Thoracic aorta (tissue), 2 donors: ENCODE measurements around the gene CHMP6. TPM values are rescaled to one million over a fixed set of nuclear protein-coding genes. Genes with fewer than 3 reads are reported as not detected.
A peak's percentile ranks its signal among the peaks of the same experiment; 100 is the strongest.

Source experiments
- ATAC-seq: fragments of 150-250 bp; one replicate; pipeline ENCODE4 v1.8.0; 2017; ENCODE audit warnings: low read depth; ENCODE audit not compliant: insufficient number of reproducible peaks, low FRiP score
- DNase-seq: peaks from one replicate; pipeline ENCODE4 v3.0.0-alpha.2; 2020; ENCODE audit warnings: low spot score
- H3K27ac ChIP-seq, 2 donors: fragments of 200-600 bp; sonication (generic); 1 replicate in 1 of 2; 2 replicates in 1 of 2; pipeline ENCODE4 v1.5.1; 2016; ENCODE audit warnings: mild to moderate bottlenecking in 2 of 2, moderate library complexity in 2 of 2
- H3K27me3 ChIP-seq: fragments of 200-600 bp; sonication (generic); replicated peaks from 2 replicates; pipeline ENCODE4 v1.6.0; 2016; ENCODE audit warnings: mild to moderate bottlenecking; ENCODE audit not compliant: insufficient read depth
- H3K36me3 ChIP-seq: fragments of 200-600 bp; sonication (generic); one replicate; pipeline ENCODE4 v1.5.1; 2016
- H3K4me1 ChIP-seq, 2 donors: fragments of 200-600 bp; sonication (generic); 1 replicate in 1 of 2; 2 replicates in 1 of 2; pipeline versions ENCODE4 v1.5.1 to v1.6.0; 2016; ENCODE audit warnings: low read depth in 2 of 2, mild to moderate bottlenecking in 1 of 2; ENCODE audit not compliant: control insufficient read depth in 1 of 2
- H3K4me3 ChIP-seq: fragments of 200-600 bp; sonication (generic); 2 replicates; pipeline ENCODE4 v1.5.1; 2016; ENCODE audit warnings: mild to moderate bottlenecking
- H3K9me3 ChIP-seq: fragments of 200-600 bp; sonication (generic); 2 replicates; pipeline ENCODE4 v1.5.1; 2016
- CTCF ChIP-seq: fragments of 200-600 bp; sonication (generic); IDR thresholded peaks from one replicate; pipeline ENCODE4 v1.5.1; 2019; ENCODE audit warnings: antibody characterized with exemption
- total RNA-seq, 2 donors: library from RNA; depleted of rRNA; stranded (reverse); fragments of >200 nt; gene quantifications; one replicate each; pipeline versions ENCODE4 v1.1.0 to v1.2.3, GENCODE V29; 2016

CHMP6 gene
- total RNA-seq, 2 donors from 2014 or later: 20.2 to 38.0 TPM

- no peaks in the 10 kb centered on the region for H3K27me3 ChIP-seq
- H3K9me3 ChIP-seq: no peaks in the 10 kb centered on the region
- ATAC-seq (no peak), DNase-seq (no peak)
- H3K36me3 ChIP-seq: no peaks in the 10 kb centered on the region
- H3K27ac ChIP-seq: no peak overlapping the region
- no peak overlapping the region for H3K4me3 ChIP-seq
- no peak for TF ChIP-seq CTCF
- H3K4me1 ChIP-seq: peaks cover 7 to 50% of the 10 kb centered on the region in 2 donors
Observed at GRCh38 chr17:80986046-80986445, 5.6 kb upstream of the CHMP6 start.

DNA sequence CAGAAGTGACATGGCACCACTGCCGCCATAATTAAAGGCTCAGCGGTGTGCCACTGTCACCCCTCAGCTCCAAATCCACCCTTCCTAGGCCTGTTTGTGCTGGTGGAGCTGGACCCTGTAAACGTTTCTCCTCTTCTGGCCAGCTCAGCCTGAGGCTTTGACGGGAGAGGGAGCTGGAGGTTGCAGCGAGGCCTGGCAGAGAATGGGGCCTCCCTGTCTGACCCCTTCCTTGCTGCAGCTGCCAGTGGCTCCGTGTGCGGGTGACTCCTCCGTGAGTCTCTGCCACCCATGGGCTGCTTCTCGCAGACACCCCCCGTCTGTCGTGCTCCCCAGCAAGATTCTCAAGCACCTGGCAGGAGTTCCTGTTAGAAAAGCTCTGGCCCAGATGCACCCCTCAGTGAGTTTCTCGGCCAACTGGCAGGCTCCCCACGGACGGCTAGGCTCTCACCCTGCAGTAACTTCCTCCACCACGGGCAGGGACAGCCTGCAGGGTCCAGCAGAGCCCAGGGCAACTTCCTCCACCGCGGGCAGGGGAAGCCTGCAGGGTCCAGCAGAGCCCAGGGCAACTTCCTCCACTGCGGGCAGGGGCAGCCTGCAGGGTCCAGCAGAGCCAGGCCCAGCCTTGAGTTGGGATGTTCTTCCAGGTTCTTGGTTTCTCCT lies 4.7 kb upstream of the CHMP6 start:
- TF ChIP-seq CTCF: no peak
- Histone ChIP-seq H3K27ac (no peak overlapping the region), H3K27me3 (no peaks in the 10 kb centered on the region), H3K4me3 (no peak overlapping the region), H3K36me3 (no peaks in the 10 kb centered on the region), H3K4me1 (peaks cover 6 to 49% of the 10 kb centered on the region in 2 donors), H3K9me3 (no peaks in the 10 kb centered on the region)
- ATAC-seq: no peak
- DNase-seq: no peak

DNA sequence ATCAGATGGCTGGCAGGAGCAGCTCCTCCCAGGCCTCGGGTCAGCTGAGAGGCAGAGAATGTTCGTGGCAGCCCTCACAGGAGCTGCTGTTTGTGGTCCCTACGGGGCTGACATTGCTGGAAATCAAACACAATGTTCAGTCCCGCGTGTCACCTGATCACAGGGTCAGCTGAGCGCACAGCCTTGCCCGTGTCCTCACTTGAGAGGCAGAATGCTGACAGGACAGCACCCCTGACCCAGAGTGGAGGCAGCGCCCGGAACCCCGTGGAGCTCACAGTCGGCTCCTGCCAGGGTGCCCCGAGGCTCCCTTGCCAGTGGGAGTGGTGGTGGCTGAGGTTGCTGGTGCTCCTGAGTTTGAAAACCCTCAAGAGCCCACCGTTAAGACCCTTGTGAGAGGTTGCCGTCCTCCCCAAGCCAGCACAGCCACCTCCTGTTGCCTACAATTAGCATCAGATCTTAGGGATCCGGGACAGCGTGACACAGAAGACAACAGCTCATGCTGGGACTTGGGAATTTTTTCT lies 3.6 kb upstream of the CHMP6 start:
- no peak for TF ChIP-seq CTCF
- no peak overlapping the region for H3K4me3 ChIP-seq
- peaks cover 13 to 57% of the 10 kb centered on the region in 2 donors for H3K4me1 ChIP-seq
- no peak overlapping the region for H3K27ac ChIP-seq
- H3K27me3 ChIP-seq: no peaks in the 10 kb centered on the region
- DNase-seq (no peak), ATAC-seq (no peak)
- no peaks in the 10 kb centered on the region for H3K9me3 ChIP-seq
- H3K36me3 ChIP-seq: no peaks in the 10 kb centered on the region

- TF ChIP-seq CTCF: no peak
- H3K9me3 ChIP-seq: no peaks in the 10 kb centered on the region
- ATAC-seq (no peak), DNase-seq (no peak)
- no peaks in the 10 kb centered on the region for H3K27me3 ChIP-seq
- H3K4me1 ChIP-seq: peaks cover 16 to 62% of the 10 kb centered on the region in 2 donors
- H3K4me3 ChIP-seq: peak overlapping the region; percentile 39
- H3K27ac ChIP-seq: no peak overlapping the region
- no peaks in the 10 kb centered on the region for H3K36me3 ChIP-seq
Observed at GRCh38 chr17:80989586-80989913, 2.1 kb upstream of the CHMP6 start.

DNA sequence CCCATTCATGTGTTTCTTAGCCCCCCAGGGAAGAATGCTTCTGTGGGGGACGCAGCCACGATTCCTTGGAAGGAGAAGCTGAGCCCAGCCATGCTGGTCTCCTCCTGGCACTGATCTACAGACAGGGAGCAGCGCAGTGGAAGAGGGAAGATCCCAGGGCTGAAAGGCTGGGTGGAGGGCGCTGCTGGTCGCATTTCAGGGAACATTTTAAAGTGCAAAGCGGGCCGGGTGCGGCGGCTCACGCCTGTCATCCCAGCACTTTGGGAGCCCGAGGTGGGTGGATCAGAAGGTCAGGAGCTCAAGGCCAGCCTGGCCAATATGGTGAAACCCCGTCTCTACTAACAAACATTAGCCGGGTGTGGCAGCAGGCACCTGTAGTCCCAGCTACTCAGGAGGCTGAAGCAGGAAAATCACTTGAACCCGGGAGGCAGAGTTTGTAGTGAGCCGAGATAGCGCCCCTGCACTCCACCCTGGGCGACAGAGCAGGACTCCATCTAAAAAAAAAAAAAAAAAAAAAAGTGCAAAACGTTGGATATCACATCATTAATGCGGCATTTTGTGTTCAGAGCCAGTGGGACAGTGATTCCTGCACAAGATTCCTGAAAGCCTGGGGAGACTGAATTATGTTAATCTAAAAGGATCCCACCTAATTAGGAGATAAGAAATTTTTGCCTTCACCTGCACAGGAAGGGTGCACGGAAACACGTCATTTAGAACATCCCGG lies 558 bp upstream of the CHMP6 start:
- Histone ChIP-seq H3K27me3 (no peaks in the 10 kb centered on the region), H3K9me3 (no peaks in the 10 kb centered on the region), H3K4me1 (peaks cover 16 to 56% of the 10 kb centered on the region in 2 donors), H3K4me3 (peak overlapping the region; percentile 81), H3K27ac (no peak overlapping the region), H3K36me3 (peaks cover 10% of the 10 kb centered on the region)
- TF ChIP-seq CTCF: no peak
- no peak for DNase-seq
- ATAC-seq: no peak
